Tibial artery (tissue), 4 donors: Measurements from ENCODE around the gene CXCL16.
"Not testable (repeated sequence)": the region's sequence is repeated elsewhere in the genome, so short reads cannot be mapped to it uniquely, and the experiment has no call there.

Source experiments
- DNase-seq, 2 donors: peaks; one replicate each; pipeline ENCODE4 v3.0.0-alpha.2; 2019
- H3K27ac ChIP-seq, 2 donors: fragments of 200-600 bp; sonication (generic) in 1 of 2; 1 replicate in 1 of 2; 2 replicates in 1 of 2; pipeline ENCODE4 v1.5.1; 2018 to 2019; ENCODE audit warnings: mild to moderate bottlenecking in 1 of 2
- H3K27me3 ChIP-seq, 2 donors: fragments of 200-600 bp; sonication (generic) in 1 of 2; one replicate each; pipeline versions ENCODE4 v1.5.1 to v1.6.0; 2016 to 2019
- H3K36me3 ChIP-seq, 3 donors: fragments of 200-600 bp; sonication (generic) in 2 of 3; one replicate each; pipeline ENCODE4 v1.5.1; 2016 to 2019; ENCODE audit warnings: mild to moderate bottlenecking in 2 of 3
- H3K4me1 ChIP-seq, 4 donors: fragments of 200-600 bp; sonication (generic) in 2 of 4; 1 replicate in 3 of 4; 2 replicates in 1 of 4; pipeline ENCODE4 v1.5.1; 2016 to 2019
- H3K4me3 ChIP-seq, 2 donors: fragments of 200-600 bp; sonication (generic) in 1 of 2; 1 replicate in 1 of 2; 2 replicates in 1 of 2; pipeline ENCODE4 v1.5.1; 2018 to 2019; ENCODE audit warnings: mild to moderate bottlenecking in 2 of 2
- H3K9me3 ChIP-seq, 3 donors: fragments of 200-600 bp; sonication (generic) in 1 of 3; one replicate each; pipeline ENCODE4 v1.5.1; 2016 to 2019
- CTCF ChIP-seq, 2 experiments: fragments of 200-600 bp in 1 of 2; fragments of 450-650 bp in 1 of 2; IDR thresholded peaks; one replicate each; pipeline ENCODE4 v1.5.1; 2017 to 2019; ENCODE audit warnings: antibody characterized with exemption in 2 of 2, mild to moderate bottlenecking in 1 of 2, moderate library complexity in 1 of 2
- intact Hi-C: fragments of 100-400 bp; cut with DNase I; formaldehyde crosslinking; loops from one replicate; pipeline ENCODE4 v1.15.0; 2023; ENCODE audit warnings: low total_unique reads

The CXCL16 gene

GRCh38 chr17:4715063-4715744, 24.5 kb downstream of the CXCL16 start:
- H3K9me3 ChIP-seq: no peaks in the 10 kb centered on the region
- no peak overlapping the region for H3K4me3 ChIP-seq
- peaks cover 0 to 9% (median 8%) of the 10 kb centered on the region in 4 donors for H3K4me1 ChIP-seq
- intact Hi-C loops: no loop called here
- no peak overlapping the region for H3K27ac ChIP-seq
- DNase-seq: no peak
- TF ChIP-seq CTCF (IDR thresholded peaks at IDR 0.05): no peak
- no peaks in the 10 kb centered on the region for H3K27me3 ChIP-seq
- H3K36me3 ChIP-seq: peaks cover 0 to 41% (median 15%) of the 10 kb centered on the region in 3 donors

- H3K27me3 ChIP-seq, intact Hi-C loops, DNase-seq, H3K9me3 ChIP-seq, H3K27ac ChIP-seq, H3K4me3 ChIP-seq: not testable (repeated sequence)
- Histone ChIP-seq H3K36me3 (peaks cover 0 to 34% (median 15%) of the 10 kb centered on the region in 3 donors), H3K4me1 (peaks cover 0 to 13% (median 10%) of the 10 kb centered on the region in 4 donors)
Measured at GRCh38 chr17:4714340-4715062, 25.2 kb downstream of the CXCL16 start.

GRCh38 chr17:4712526-4712925, 27.2 kb downstream of the CXCL16 start:
- no peaks in the 10 kb centered on the region for H3K9me3 ChIP-seq
- no peaks in the 10 kb centered on the region for H3K27me3 ChIP-seq
- no peak for DNase-seq
- H3K4me3 ChIP-seq: no peak overlapping the region
- no peak for TF ChIP-seq CTCF (IDR thresholded peaks at IDR 0.05)
- H3K4me1 ChIP-seq: peaks cover 0 to 13% (median 11%) of the 10 kb centered on the region in 4 donors
- H3K27ac ChIP-seq: no peak overlapping the region
- intact Hi-C loops: no loop called here
- peaks cover 0 to 18% (median 7%) of the 10 kb centered on the region in 3 donors for H3K36me3 ChIP-seq

GRCh38 chr17:4711661-4712181, 28.0 kb downstream of the CXCL16 start:
- H3K36me3 ChIP-seq: peaks cover 0 to 10% (median 7%) of the 10 kb centered on the region in 3 donors
- peak overlapping the region; percentile 72 to 95 for H3K4me3 ChIP-seq
- H3K27ac ChIP-seq: no peak overlapping the region
- intact Hi-C loops: loop anchor here (2.0 kb wide), 1 partner anchor 19 kb away; the partner anchor contains the start of gene MED11
- peaks cover 0 to 13% (median 11%) of the 10 kb centered on the region in 4 donors for H3K4me1 ChIP-seq
- peak; percentile 64 to 76 for DNase-seq
- TF ChIP-seq CTCF (IDR thresholded peaks at IDR 0.05): no peak
- H3K9me3 ChIP-seq: no peaks in the 10 kb centered on the region
- no peaks in the 10 kb centered on the region for H3K27me3 ChIP-seq

GRCh38 chr17:4710693-4711634, 28.8 kb downstream of the CXCL16 start:
- H3K4me3 ChIP-seq: peak overlapping the region; percentile 72 to 95
- no peaks in the 10 kb centered on the region for H3K9me3 ChIP-seq
- no peak for TF ChIP-seq CTCF (IDR thresholded peaks at IDR 0.05)
- peaks cover 0 to 13% (median 11%) of the 10 kb centered on the region in 4 donors for H3K4me1 ChIP-seq
- no peak for DNase-seq
- intact Hi-C loops: loop anchor here (2.0 kb wide), 1 partner anchor 20 kb away; the partner anchor contains the start of gene MED11
- peak overlapping the region; percentile 82 to 88 for H3K27ac ChIP-seq
- H3K27me3 ChIP-seq: no peaks in the 10 kb centered on the region
- peaks cover 0 to 3% (median under 1%) of the 10 kb centered on the region in 3 donors for H3K36me3 ChIP-seq
